K562 (cell line): ENCODE data around the gene SLC13A3. TPM values are rescaled to one million over a fixed set of nuclear protein-coding genes. Genes with fewer than 3 reads are reported as not detected.

ENCODE experiments used
- ATAC-seq: fragments of 200-7000 bp; cut with Tn5 transposase; 3 replicates; pipeline ENCODE4 v1.9.1; 2020; ENCODE audit warnings: moderate library complexity
- BruUV-seq: library from RNA; stranded (reverse); fragments of 400-500 nt; replicated peaks from 2 replicates; lab custom pipeline; 2021; lab: Mats Ljungman, UMichigan
- CTCF ChIA-PET: fragments of 300-600 bp; formaldehyde crosslinking; extraction: SDS; loops from one replicate; lab custom pipeline; 2021; ENCODE audit warnings: low intra/inter-chr PET ratio; lab: Yijun Ruan, JAX
- POLR2A ChIA-PET: fragments of 300-600, 350-650 bp; sonication (Branson Sonifier 250); formaldehyde crosslinking; extraction: SDS; loops from one replicate; lab custom pipeline; 2021; ENCODE audit warnings: antibody characterized with exemption, inconsistent platforms; lab: Yijun Ruan, JAX
- DNase-seq, 4 experiments: peaks; one replicate each; pipeline versions ENCODE4 v3.0.0 to v3.0.0-alpha.2; 2011 to 2018; ENCODE audit warnings: low spot score in 3 of 4, mixed read lengths in 3 of 4; ENCODE audit errors: extremely low read depth in 1 of 4
- FAIRE-seq: peaks from 2 replicates; lab custom pipeline; 2011; peaks lifted over from hg19 to GRCh38; lab: Jason Lieb, UNC
- H2AFZ ChIP-seq: 2 replicates; pipeline ENCODE4 v1.6.0; 2011; ENCODE audit warnings: low read depth, low read length, control low read depth, inconsistent platforms
- H3K27ac ChIP-seq: fragments of 200-600 bp; 3 replicates; pipeline ENCODE4 v1.8.0; 2011; ENCODE audit warnings: low read depth, mild to moderate bottlenecking, control low read depth, inconsistent platforms, low read length, moderate library complexity, mixed read lengths; ENCODE audit errors: extremely low read depth
- H3K27me3 ChIP-seq, 2 experiments: fragments of 300-600 bp in 1 of 2; 2 replicates in 1 of 2; 3 replicates in 1 of 2; pipeline versions ENCODE4 v1.6.0 to v1.8.0; 2011; ENCODE audit warnings: inconsistent platforms in 2 of 2, low read length in 2 of 2, mild to moderate bottlenecking in 1 of 2, mixed read lengths in 1 of 2, moderate library complexity in 1 of 2; ENCODE audit not compliant: control insufficient read depth in 2 of 2, insufficient read depth in 2 of 2
- H3K36me3 ChIP-seq: fragments of 300-600 bp; 3 replicates; pipeline ENCODE4 v1.8.0; 2011; ENCODE audit warnings: mild to moderate bottlenecking, low read length, inconsistent platforms; ENCODE audit not compliant: control insufficient read depth, insufficient read depth
- H3K4me1 ChIP-seq, 2 experiments: fragments of 200-600 bp in 1 of 2; replicated peaks in 1 of 2; 2 replicates in 1 of 2; 3 replicates in 1 of 2; pipeline versions ENCODE4 v1.5.1 to v1.8.0; 2011; ENCODE audit warnings: inconsistent platforms in 2 of 2, low read length in 2 of 2, mild to moderate bottlenecking in 1 of 2, mixed read lengths in 1 of 2, moderate library complexity in 1 of 2; ENCODE audit not compliant: control insufficient read depth in 2 of 2, insufficient read depth in 2 of 2
- H3K4me2 ChIP-seq: 2 replicates; pipeline ENCODE4 v1.6.1; 2011; ENCODE audit warnings: low read length, control low read depth, inconsistent platforms, mixed read lengths; ENCODE audit not compliant: insufficient read depth
- H3K4me3 ChIP-seq: fragments of 200-600 bp; sonication (generic), shearing (Covaris generic); 2 replicates; pipeline ENCODE4 v1.5.1; 2016; ENCODE audit warnings: control low read depth, inconsistent platforms
- H3K79me2 ChIP-seq: fragments of 200-600 bp; 3 replicates; pipeline ENCODE4 v1.8.0; 2011; ENCODE audit warnings: low read length, inconsistent platforms; ENCODE audit not compliant: control insufficient read depth, insufficient read depth
- H3K9ac ChIP-seq, 2 experiments: 2 replicates each; pipeline versions ENCODE4 v1.6.0 to v1.6.1; 2011; ENCODE audit warnings: low read depth in 2 of 2, low read length in 2 of 2, control low read depth in 1 of 2, inconsistent platforms in 1 of 2, mild to moderate bottlenecking in 1 of 2, mixed read lengths in 1 of 2; ENCODE audit not compliant: insufficient read depth in 1 of 2
- H3K9me1 ChIP-seq: one replicate; pipeline ENCODE4 v1.6.0; 2011; ENCODE audit warnings: inconsistent platforms, mild to moderate bottlenecking, low read length, moderate library complexity; ENCODE audit not compliant: control insufficient read depth, insufficient read depth
- H3K9me3 ChIP-seq: replicated peaks from 2 replicates; pipeline ENCODE4 v1.5.1; 2011; ENCODE audit warnings: low read depth, low read length, inconsistent platforms; ENCODE audit not compliant: control insufficient read depth, insufficient read depth
- H4K20me1 ChIP-seq: replicated peaks from 2 replicates; pipeline ENCODE4 v1.6.1; 2011; ENCODE audit warnings: low read length, inconsistent platforms, mixed read lengths; ENCODE audit not compliant: control insufficient read depth, insufficient read depth
- E4F1 ChIP-seq: fragments of 250-450 bp; sonication (Bioruptor Pico); IDR thresholded peaks from 2 replicates; pipeline ENCODE4 v1.5.0; 2021; ENCODE audit warnings: mild to moderate bottlenecking, borderline replicate concordance
- ESRRA ChIP-seq: fragments of 450-650 bp; IDR thresholded peaks from 2 replicates; pipeline ENCODE4 v1.6.1; 2014; ENCODE audit warnings: low read depth, mild to moderate bottlenecking, moderate library complexity, borderline replicate concordance
- HES1 ChIP-seq: fragments of 450-650 bp; IDR thresholded peaks from 2 replicates; pipeline ENCODE4 v1.6.1; 2016; ENCODE audit warnings: low read depth, mild to moderate bottlenecking, moderate library complexity
- MEF2A ChIP-seq: IDR thresholded peaks from 2 replicates; pipeline ENCODE4 v1.6.1; 2011; ENCODE audit warnings: low read depth, mild to moderate bottlenecking, low read length, moderate library complexity; ENCODE audit not compliant: control insufficient read depth
- PBX2 ChIP-seq, 2 experiments: IDR thresholded peaks in 1 of 2; conservative IDR thresholded peaks in 1 of 2; 2 replicates each; pipeline ENCODE4 v1.6.1; 2016; ENCODE audit warnings: low read depth in 2 of 2, mild to moderate bottlenecking in 1 of 2, missing compliant biosample characterization in 1 of 2, missing genetic modification characterization in 1 of 2, moderate library complexity in 1 of 2
- SMARCE1 ChIP-seq: fragments of 450-650 bp; IDR thresholded peaks from 2 replicates; pipeline ENCODE4 v1.7.1; 2016; ENCODE audit warnings: mild to moderate bottlenecking
- WGBS: fragments of 100-300 bp; shearing (Covaris generic); methylation state at CpG from one replicate; pipeline ENCODE4 v1.1.6; 2016; ENCODE audit warnings: low coverage, mixed read lengths; ENCODE audit not compliant: insufficient coverage; ENCODE audit errors: missing lambda C conversion rate; 5-methylcytosine and 5-hydroxymethylcytosine counted together
- in situ Hi-C: fragments of 300-500 bp; cut with MboI; formaldehyde crosslinking; loops from 4 replicates; pipeline ENCODE4 v1.15.0; 2018; ENCODE audit warnings: inconsistent platforms, mixed read lengths
- intact Hi-C: fragments of 100-400 bp; cut with micrococcal nuclease; formaldehyde crosslinking; loops from 2 replicates; pipeline ENCODE4 v1.14.2; 2022
- polyA plus RNA-seq, 8 experiments: library from polyadenylated mRNA; depleted of rRNA in 4 of 8; stranded (reverse) in 5 of 8; unstranded in 3 of 8; fragments of >200 nt; fragmentation: Nextera tagmentation in 2 of 8; fragmentation: Illumina TruSeq in 1 of 8; extraction: Ambion mirVana in 2 of 8; extraction: Trizol in 1 of 8; gene quantifications; 2 replicates each; pipeline versions ENCODE4 v1.2.1 to v1.2.3, GENCODE V29; 2011 to 2014; ENCODE audit warnings: inconsistent platforms in 1 of 8, missing spikeins in 1 of 8
- total RNA-seq, 7 experiments: library from RNA; depleted of rRNA in 6 of 7; stranded (reverse); fragments of >200 nt in 6 of 7; fragmentation: Illumina TruSeq in 2 of 7; extraction: Trizol in 2 of 7; gene quantifications; 2 replicates each; pipeline versions ENCODE4 v1.2.1 to v1.2.3, GENCODE V29; 2011 to 2021; ENCODE audit warnings: low replicate concordance in 1 of 7

The SLC13A3 gene
- total and polyA plus RNA-seq, 9 of the 15 experiments (the other 6 are each of a cell fraction or from before 2014, with no cell fraction given) = 5.5 to 16.4 (median 8.5) TPM

- peaks cover 16 to 22% of the 10 kb centered on the region in 2 experiments; a peak in 4 of 5 replicates for H3K4me1 ChIP-seq
- H4K20me1 ChIP-seq = no peaks in the 10 kb centered on the region; the same call in 1 of the 2 replicates
- H3K9me3 ChIP-seq = no peaks in the 10 kb centered on the region
- no peak overlapping the region for H3K4me2 ChIP-seq
- ChIA-PET POLR2A (interaction anchor here (1.2 kb wide), 1 partner anchor 95 kb away, joined by 4 read pairs; no protein-coding TSS in a partner anchor), CTCF (no interaction called here)
- no peak overlapping the region for H3K4me3 ChIP-seq
- H3K9ac ChIP-seq = no peak overlapping the region
- H3K9me1 ChIP-seq = no peaks in the 10 kb centered on the region
- no peak overlapping the region for H2AFZ ChIP-seq
- 78% methylated on average over 3 of the region's 4 CpGs for WGBS
- no peak overlapping the region for H3K27ac ChIP-seq
- H3K27me3 ChIP-seq = no peaks in the 10 kb centered on the region
- no peaks in the 10 kb centered on the region for H3K79me2 ChIP-seq
- no peak for FAIRE-seq
- no peaks in the 10 kb centered on the region for H3K36me3 ChIP-seq
- intact Hi-C loops = loop anchor here (5.0 to 10.0 kb wide), 2 partner anchors 36 to 81 kb away; no protein-coding TSS in a partner anchor
- in situ Hi-C loops = no loop called here
- ATAC-seq = no peak
- no peak for TF ChIP-seq HES1
- TF ChIP-seq ESRRA = peak; percentile 87
- DNase-seq = no peak
- no TSS peak for BruUV-seq
Observed at GRCh38 chr20:46646122-46646521, 5.1 kb downstream of the SLC13A3 start.

GRCh38 chr20:46644733-46645132 is 6.5 kb downstream of the SLC13A3 start:
- DNase-seq = no peak
- POLR2A ChIA-PET = interaction anchor here (1.2 kb wide), 2 partner anchors 13 to 93 kb away, joined by 3 to 4 read pairs; no protein-coding TSS in a partner anchor
- in situ Hi-C loops = no loop called here
- 63% methylated on average over 1 of the region's 1 CpG for WGBS
- no peaks in the 10 kb centered on the region for H3K79me2 ChIP-seq
- H3K27ac ChIP-seq = no peak overlapping the region
- H3K9me1 ChIP-seq = no peaks in the 10 kb centered on the region
- FAIRE-seq = no peak
- no peaks in the 10 kb centered on the region; the same call in 1 of the 2 replicates for H4K20me1 ChIP-seq
- H2AFZ ChIP-seq = no peak overlapping the region
- no peak overlapping the region for H3K9ac ChIP-seq
- no peaks in the 10 kb centered on the region for H3K9me3 ChIP-seq
- H3K36me3 ChIP-seq = no peaks in the 10 kb centered on the region
- H3K4me1 ChIP-seq = peaks cover 9 to 14% of the 10 kb centered on the region in 2 experiments; a peak in 3 of 5 replicates
- no peak overlapping the region for H3K4me2 ChIP-seq
- ATAC-seq = no peak
- intact Hi-C loops = loop anchor here (5.0 to 10.0 kb wide), 2 partner anchors 38 to 80 kb away; no protein-coding TSS in a partner anchor
- no TSS peak for BruUV-seq
- no peak overlapping the region for H3K4me3 ChIP-seq
- no peaks in the 10 kb centered on the region for H3K27me3 ChIP-seq
- CTCF ChIA-PET = no interaction called here
- TF ChIP-seq PBX2 (CRISPR knock-in tag; IDR thresholded peaks at IDR 0.05; ENCODE audit: low read depth) (no peak), PBX2 (tag; conservative IDR thresholded peaks at IDR 0.05; ENCODE audit: low read depth) (no peak), MEF2A (no peak), SMARCE1 (no peak), E4F1 (no peak)
